NB4 (cell line): ENCODE data around the gene LMCD1.

Source experiments
- POLR2A ChIP-seq: IDR thresholded peaks from 2 replicates; pipeline ENCODE4 v1.6.1; 2011; ENCODE audit warnings: mild to moderate bottlenecking; ENCODE audit not compliant: insufficient read length; ENCODE audit errors: extremely low read depth
- TF ChIP-seq, protein P1 (sequence below): IDR thresholded peaks from one replicate; pipeline ENCODE4 v1.5.1; 2012; ENCODE audit warnings: low read depth, low read length

DNA sequence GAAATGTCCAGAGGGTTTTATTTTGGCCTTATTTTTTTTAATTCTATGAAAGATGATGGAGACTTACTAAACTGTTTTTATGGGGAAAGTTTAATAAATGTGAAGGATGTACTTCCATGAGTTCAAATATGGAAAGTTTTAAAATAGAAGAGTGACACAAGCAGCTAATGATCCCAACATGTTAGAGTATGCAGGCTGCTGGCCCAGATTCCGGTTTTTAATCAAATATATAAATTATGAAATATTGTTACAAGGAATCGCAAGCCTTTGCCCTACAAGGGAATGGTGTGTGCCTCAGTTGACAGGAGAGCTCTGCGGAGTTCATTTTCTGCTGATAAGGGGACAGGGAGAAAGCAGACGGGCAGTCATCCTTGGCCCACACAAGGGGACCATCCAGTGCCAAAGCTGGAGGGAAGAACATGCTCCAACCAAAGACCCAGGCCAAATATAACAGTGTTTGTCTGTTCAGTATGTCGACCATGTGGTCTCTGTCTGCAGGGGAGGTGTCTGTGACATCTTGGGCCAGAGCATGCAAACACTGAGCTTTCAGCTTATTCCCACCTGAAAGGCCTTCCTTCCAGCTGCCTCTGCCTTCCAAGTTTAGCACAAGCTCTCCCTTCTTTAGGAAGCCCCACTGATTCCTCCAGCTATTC, 73.2 kb downstream of the LMCD1 start:
- TF ChIP-seq, protein P1, sequence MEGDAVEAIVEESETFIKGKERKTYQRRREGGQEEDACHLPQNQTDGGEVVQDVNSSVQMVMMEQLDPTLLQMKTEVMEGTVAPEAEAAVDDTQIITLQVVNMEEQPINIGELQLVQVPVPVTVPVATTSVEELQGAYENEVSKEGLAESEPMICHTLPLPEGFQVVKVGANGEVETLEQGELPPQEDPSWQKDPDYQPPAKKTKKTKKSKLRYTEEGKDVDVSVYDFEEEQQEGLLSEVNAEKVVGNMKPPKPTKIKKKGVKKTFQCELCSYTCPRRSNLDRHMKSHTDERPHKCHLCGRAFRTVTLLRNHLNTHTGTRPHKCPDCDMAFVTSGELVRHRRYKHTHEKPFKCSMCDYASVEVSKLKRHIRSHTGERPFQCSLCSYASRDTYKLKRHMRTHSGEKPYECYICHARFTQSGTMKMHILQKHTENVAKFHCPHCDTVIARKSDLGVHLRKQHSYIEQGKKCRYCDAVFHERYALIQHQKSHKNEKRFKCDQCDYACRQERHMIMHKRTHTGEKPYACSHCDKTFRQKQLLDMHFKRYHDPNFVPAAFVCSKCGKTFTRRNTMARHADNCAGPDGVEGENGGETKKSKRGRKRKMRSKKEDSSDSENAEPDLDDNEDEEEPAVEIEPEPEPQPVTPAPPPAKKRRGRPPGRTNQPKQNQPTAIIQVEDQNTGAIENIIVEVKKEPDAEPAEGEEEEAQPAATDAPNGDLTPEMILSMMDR: no peak
- no peak for TF ChIP-seq POLR2A
